ENCODE data around the gene ERBB4. TPM values are rescaled to one million over a fixed set of nuclear protein-coding genes. Genes with fewer than 3 reads are reported as not detected.

ERBB4 gene
- total RNA-seq, 2 experiments from 2014 or later, result not detected

DNA sequence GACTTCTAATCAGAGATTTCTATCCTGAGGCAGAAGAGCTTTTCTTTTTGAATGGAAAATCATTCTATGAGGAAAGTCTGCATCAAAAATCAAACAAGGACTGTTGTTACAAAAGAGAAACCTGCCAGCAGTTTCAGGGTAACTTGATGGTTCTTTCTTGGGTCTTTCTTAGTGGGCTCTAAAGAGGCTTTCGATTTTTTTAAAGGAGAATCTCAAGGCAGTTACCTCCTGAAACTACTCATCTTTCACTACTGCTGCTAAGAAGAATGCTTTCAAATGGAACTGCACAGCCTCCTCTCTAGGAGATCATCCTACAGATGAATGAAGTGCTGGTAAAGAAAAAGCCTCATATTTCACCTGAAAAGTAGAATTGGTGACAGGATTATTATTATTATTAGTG lies 272.3 kb downstream of the ERBB4 start:
- no peak for TF ChIP-seq EZH2phosphoT487 (IDR thresholded peaks at IDR 0.05; ENCODE audit: borderline replicate concordance, low read depth, low read length)
- no peak for TF ChIP-seq CTCF (conservative IDR thresholded peaks at IDR 0.05; ENCODE audit: low read length)
- ChIA-PET POLR2A (no interaction called here), CTCF (ENCODE audit: unreplicated experiment) (no interaction called here)

GRCh38 chr2:212265777-212266176 lies 272.8 kb downstream of the ERBB4 start:
- DNase-seq (ENCODE audit: low spot score), result no peak
- Histone ChIP-seq H3K9me2 (ENCODE audit: insufficient read depth, low read length) (no peaks in the 10 kb centered on the region), H3K9me3 (ENCODE audit: low read length) (no peaks in the 10 kb centered on the region), H3K79me2 (ENCODE audit: insufficient read depth, low read depth, low read length) (no peaks in the 10 kb centered on the region), H4K20me1 (ENCODE audit: insufficient read depth, low read length) (no peaks in the 10 kb centered on the region), H2AFZ (ENCODE audit: low read length) (no peak overlapping the region), H3K4me2 (ENCODE audit: low read length) (no peak overlapping the region), H3K36me3 (ENCODE audit: insufficient read depth, low read length) (no peaks in the 10 kb centered on the region), H3K4me3 (ENCODE audit: low read depth, low read length, poor library complexity, severe bottlenecking) (no peak overlapping the region), H3K4me1 (ENCODE audit: insufficient read depth, low read length, poor library complexity, severe bottlenecking) (no peaks in the 10 kb centered on the region), H3K27ac (ENCODE audit: low read depth, low read length, poor library complexity, severe bottlenecking) (no peak overlapping the region)
- intact Hi-C loops (cut with micrococcal nuclease; ENCODE audit: unreplicated experiment), result no loop called here
- POLR2A ChIA-PET, result no interaction called here
- no TSS peak for BruUV-seq (replicated peaks)
- no peak for TF ChIP-seq CTCF (conservative IDR thresholded peaks at IDR 0.05; ENCODE audit: low read length)
- TF ChIP-seq EZH2phosphoT487 (IDR thresholded peaks at IDR 0.05; ENCODE audit: borderline replicate concordance, low read depth, low read length), result no peak
- CTCF ChIA-PET (ENCODE audit: unreplicated experiment), result no interaction called here

More for the DNA sequence above, 272.3 kb downstream of the ERBB4 start:
- Histone ChIP-seq H3K27ac (ENCODE audit: low read depth, low read length, poor library complexity, severe bottlenecking) (no peak overlapping the region), H3K36me3 (ENCODE audit: insufficient read depth, low read length) (no peaks in the 10 kb centered on the region), H3K4me1 (ENCODE audit: insufficient read depth, low read length, poor library complexity, severe bottlenecking) (no peaks in the 10 kb centered on the region), H2AFZ (ENCODE audit: low read length) (no peak overlapping the region), H3K9me2 (ENCODE audit: insufficient read depth, low read length) (no peaks in the 10 kb centered on the region), H3K4me2 (ENCODE audit: low read length) (no peak overlapping the region), H4K20me1 (ENCODE audit: insufficient read depth, low read length) (no peaks in the 10 kb centered on the region), H3K4me3 (ENCODE audit: low read depth, low read length, poor library complexity, severe bottlenecking) (no peak overlapping the region), H3K79me2 (ENCODE audit: insufficient read depth, low read depth, low read length) (no peaks in the 10 kb centered on the region), H3K9me3 (ENCODE audit: low read length) (no peaks in the 10 kb centered on the region)
- DNase-seq (ENCODE audit: low spot score), result no peak
- no TSS peak for BruUV-seq (replicated peaks)
- intact Hi-C loops (cut with micrococcal nuclease; ENCODE audit: unreplicated experiment), result no loop called here

GRCh38 chr2:212264187-212264586 lies 274.4 kb downstream of the ERBB4 start:
- Histone ChIP-seq H3K9me3 (ENCODE audit: low read length) (no peaks in the 10 kb centered on the region), H3K27ac (ENCODE audit: low read depth, low read length, poor library complexity, severe bottlenecking) (no peak overlapping the region), H4K20me1 (ENCODE audit: insufficient read depth, low read length) (no peaks in the 10 kb centered on the region), H3K9me2 (ENCODE audit: insufficient read depth, low read length) (no peaks in the 10 kb centered on the region), H2AFZ (ENCODE audit: low read length) (no peak overlapping the region), H3K79me2 (ENCODE audit: insufficient read depth, low read depth, low read length) (no peaks in the 10 kb centered on the region), H3K4me2 (ENCODE audit: low read length) (no peak overlapping the region), H3K4me3 (ENCODE audit: low read depth, low read length, poor library complexity, severe bottlenecking) (no peak overlapping the region), H3K4me1 (ENCODE audit: insufficient read depth, low read length, poor library complexity, severe bottlenecking) (no peaks in the 10 kb centered on the region), H3K36me3 (ENCODE audit: insufficient read depth, low read length) (no peaks in the 10 kb centered on the region)
- no peak for TF ChIP-seq EZH2phosphoT487 (IDR thresholded peaks at IDR 0.05; ENCODE audit: borderline replicate concordance, low read depth, low read length)
- no peak for TF ChIP-seq CTCF (conservative IDR thresholded peaks at IDR 0.05; ENCODE audit: low read length)
- POLR2A ChIA-PET, result no interaction called here
- no peak for DNase-seq (ENCODE audit: low spot score)
- no TSS peak for BruUV-seq (replicated peaks)
- CTCF ChIA-PET (ENCODE audit: unreplicated experiment), result no interaction called here
- intact Hi-C loops (cut with micrococcal nuclease; ENCODE audit: unreplicated experiment), result no loop called here
